TTC549 (cell line): ENCODE measurements around the gene ALOX15B.
"Not testable (repeated sequence)": the region's sequence is repeated elsewhere in the genome, so short reads cannot be mapped to it uniquely, and the experiment has no call there.

ENCODE experiments used
- FAIRE-seq: peaks from 2 replicates; lab custom pipeline; 2012; peaks lifted over from hg19 to GRCh38; lab: Jason Lieb, UNC

The ALOX15B gene

GRCh38 chr17:8041249-8041928, 2.5 kb downstream of the ALOX15B start:
- FAIRE-seq: peak; percentile 93

GRCh38 chr17:8041979-8042378, 3.1 kb downstream of the ALOX15B start:
- no peak for FAIRE-seq

- FAIRE-seq: no peak
Measured at GRCh38 chr17:8044819-8045810, 6.3 kb downstream of the ALOX15B start.

GRCh38 chr17:8046306-8046928, 7.6 kb downstream of the ALOX15B start:
- no peak for FAIRE-seq

DNA sequence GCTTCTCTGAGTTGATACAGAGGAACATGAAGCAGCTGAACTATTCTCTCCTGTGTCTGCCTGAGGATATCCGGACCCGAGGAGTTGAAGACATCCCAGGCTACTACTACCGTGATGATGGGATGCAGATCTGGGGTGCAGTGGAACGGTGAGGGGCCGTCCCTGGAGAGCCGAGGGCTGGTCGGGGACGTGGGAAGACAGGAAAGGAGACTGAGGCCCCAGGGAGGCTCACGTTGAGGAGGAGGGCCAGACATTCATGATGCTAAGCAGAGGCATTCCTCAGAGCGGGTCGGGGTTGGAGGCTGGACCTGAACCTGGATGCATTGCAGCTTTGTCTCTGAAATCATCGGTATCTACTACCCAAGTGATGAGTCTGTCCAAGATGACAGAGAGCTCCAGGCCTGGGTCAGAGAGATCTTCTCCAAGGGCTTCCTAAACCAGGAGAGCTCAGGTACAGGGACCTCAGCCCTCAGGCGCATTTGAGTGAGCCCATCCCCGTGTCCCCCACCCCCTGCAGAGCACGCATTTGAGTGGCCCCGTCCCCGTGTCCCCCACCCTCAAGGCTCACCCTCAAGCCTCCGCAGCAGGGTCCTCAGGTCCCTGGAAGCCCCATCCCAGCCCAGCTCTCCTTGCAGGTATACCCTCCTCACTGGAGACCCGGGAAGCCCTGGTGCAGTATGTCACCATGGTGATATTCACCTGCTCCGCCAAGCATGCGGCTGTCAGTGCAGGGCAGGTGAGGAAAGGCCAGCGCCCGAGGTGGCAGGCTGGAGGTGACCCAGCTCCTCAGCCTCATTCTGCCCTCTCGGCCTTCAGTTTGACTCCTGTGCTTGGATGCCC, 8.3 kb downstream of the ALOX15B start:
- no peak for FAIRE-seq

DNA sequence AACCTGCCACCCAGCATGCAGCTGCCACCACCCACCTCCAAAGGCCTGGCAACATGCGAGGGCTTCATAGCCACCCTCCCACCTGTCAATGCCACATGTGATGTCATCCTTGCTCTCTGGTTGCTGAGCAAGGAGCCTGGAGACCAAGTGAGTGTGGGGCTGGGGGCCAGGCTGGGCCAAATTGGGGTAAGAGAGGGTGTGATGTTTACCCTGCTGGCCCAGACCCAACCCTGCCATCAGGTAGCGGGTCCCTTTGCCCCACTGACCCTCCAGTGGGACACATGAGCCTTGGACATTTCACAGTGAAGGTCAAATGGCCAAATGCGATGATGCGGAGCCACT, 8.9 kb downstream of the ALOX15B start:
- FAIRE-seq: no peak

DNA sequence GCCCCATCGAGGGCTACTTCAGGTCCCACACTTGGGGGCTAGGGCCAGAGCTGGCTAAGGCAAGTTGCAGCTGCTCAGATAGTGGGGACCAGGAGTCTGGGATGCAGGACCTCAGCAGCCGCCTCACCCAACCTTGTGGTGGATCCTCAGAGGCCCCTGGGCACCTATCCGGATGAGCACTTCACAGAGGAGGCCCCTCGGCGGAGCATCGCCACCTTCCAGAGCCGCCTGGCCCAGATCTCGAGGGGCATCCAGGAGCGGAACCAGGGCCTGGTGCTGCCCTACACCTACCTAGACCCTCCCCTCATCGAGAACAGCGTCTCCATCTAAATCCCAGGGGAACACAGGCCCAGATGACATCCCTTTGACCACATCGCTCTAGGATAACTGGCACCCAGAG, 9.4 kb downstream of the ALOX15B start:
- no peak for FAIRE-seq

DNA sequence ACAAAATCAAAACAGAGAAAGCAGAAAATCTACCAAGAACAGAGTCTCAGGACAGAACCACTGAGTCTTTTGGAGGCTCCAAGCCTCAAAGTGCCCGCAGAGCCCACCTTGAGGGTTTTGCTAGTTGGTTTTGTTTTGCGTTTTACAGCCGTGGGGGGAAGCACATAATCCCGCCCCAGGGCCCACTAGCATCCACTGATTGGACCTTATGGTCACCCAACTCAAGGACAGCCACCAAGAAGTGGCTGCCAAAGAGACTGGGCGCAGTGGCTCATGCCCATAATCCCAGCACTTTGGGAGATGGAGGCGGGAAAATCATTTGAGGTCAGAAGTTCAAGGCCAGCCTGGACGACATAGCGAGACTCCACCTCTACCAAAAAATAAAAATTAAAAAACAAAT, 9.9 kb downstream of the ALOX15B start:
- no peak for FAIRE-seq

GRCh38 chr17:8051831-8052230, 13.0 kb downstream of the ALOX15B start:
- no peak for FAIRE-seq

- FAIRE-seq: no peak
Measured at GRCh38 chr17:8052256-8053252, 13.7 kb downstream of the ALOX15B start.

DNA sequence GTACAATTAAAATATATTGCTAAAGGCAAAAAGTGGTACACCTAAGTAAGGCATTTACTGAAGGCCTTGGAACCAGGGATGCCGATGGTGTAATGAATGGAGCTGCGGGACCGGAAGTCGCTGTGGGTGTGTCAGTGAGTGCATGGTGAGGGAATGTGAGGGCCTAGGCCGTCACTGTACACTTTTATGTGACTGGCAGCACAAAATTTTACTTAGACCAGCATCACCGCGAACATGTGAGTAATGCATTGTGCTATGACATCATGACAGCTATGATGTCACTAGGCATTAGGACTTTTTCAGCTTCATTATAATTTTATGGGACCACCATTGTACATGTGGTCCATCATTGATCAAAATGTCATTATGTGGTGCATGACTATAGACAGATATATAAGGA, 14.7 kb downstream of the ALOX15B start:
- FAIRE-seq: no peak

DNA sequence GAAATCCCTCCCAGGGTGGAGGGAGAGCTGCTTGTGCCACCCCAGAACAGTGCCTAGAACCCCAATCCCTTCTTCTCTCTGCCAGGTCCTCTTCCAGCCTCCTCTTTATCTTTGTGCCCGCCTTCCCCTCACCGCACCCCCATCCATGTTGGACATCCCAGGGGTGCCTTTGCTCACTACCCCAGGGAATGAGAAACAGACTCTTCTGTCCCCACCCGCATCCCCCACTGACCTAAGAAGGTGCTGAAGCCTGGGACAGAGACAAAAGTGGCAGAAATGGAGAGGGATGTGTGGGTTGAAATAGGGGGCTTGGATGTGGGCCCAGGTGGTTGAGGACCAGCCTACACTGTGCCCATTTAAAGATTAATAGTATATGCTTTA, 17.0 kb downstream of the ALOX15B start:
- no peak for FAIRE-seq

GRCh38 chr17:8056232-8056975, 17.5 kb downstream of the ALOX15B start:
- no peak for FAIRE-seq

- FAIRE-seq: no peak
Measured at GRCh38 chr17:8056976-8057625, 18.2 kb downstream of the ALOX15B start.

GRCh38 chr17:8057691-8058114, 18.8 kb downstream of the ALOX15B start:
- peak; percentile 87 for FAIRE-seq

- no peak for FAIRE-seq
Measured at GRCh38 chr17:8059131-8059530, 20.3 kb downstream of the ALOX15B start.

GRCh38 chr17:8060274-8060673, 21.4 kb downstream of the ALOX15B start:
- peak; percentile 87 for FAIRE-seq

DNA sequence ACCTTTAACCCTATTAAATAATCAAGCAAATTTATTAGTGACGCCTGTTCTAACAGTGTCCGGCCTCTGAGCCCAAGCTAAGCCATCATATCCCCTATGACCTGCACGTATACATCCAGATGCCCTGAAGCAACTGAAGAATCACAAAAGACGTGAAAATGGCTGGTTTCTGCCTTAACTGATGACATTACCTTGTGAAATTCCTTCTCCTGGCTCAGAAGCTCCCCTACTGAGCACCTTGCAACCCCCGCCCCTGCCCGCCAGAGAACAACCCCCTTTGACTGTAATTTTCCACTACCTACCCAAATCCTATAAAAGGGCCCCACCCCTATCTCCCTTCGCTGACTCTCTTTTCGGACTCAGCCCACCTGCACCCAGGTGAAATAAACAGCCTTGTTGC, 23.0 kb downstream of the ALOX15B start:
- not testable (repeated sequence) for FAIRE-seq

DNA sequence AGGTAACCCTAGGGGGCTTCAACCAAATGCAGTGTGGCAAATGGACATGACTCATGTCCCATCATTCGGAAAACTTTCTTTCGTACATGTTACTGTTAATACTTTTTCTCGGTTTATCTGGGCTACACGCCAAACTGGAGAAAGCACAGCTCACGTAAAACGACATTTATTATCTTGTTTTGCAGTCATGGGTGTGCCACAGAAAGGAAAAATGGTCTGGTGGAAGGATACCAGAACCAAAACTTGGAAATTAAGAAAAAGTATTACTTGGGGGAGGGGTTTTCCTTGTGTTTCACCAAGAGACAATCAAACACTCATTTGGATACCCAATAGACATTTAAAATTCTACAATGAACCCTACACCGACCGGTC, 23.6 kb downstream of the ALOX15B start:
- FAIRE-seq: no peak
